DOHH2 (cell line): ENCODE data around the gene MED13L.

Experiments
- CTCF ChIP-seq: fragments of 200-600 bp; sonication (generic); IDR thresholded peaks from one replicate; pipeline ENCODE4 v1.5.1; 2014; ENCODE audit warnings: antibody characterized with exemption, mild to moderate bottlenecking, low read depth, low read length; ENCODE audit not compliant: poor library complexity, severe bottlenecking
- EZH2phosphoT487 ChIP-seq: fragments of 200-600 bp; sonication (generic); IDR thresholded peaks from 2 replicates; pipeline ENCODE4 v1.6.1; 2017; ENCODE audit warnings: borderline replicate concordance, mild to moderate bottlenecking, antibody characterized with exemption, low read length, moderate library complexity, mixed read lengths

- no peak for TF ChIP-seq CTCF
- no peak for TF ChIP-seq EZH2phosphoT487
Observed at GRCh38 chr12:116303066-116303465, 25.6 kb upstream of the MED13L start.
